Measurements from ENCODE around the gene KLF6. TPM values are rescaled to one million over a fixed set of nuclear protein-coding genes. Genes with fewer than 3 reads are reported as not detected.

The KLF6 gene
- total RNA-seq, 2 experiments from 2014 or later, result 19.2 to 43.0 TPM

- TF ChIP-seq CTCF (conservative IDR thresholded peaks at IDR 0.05; ENCODE audit: low read length) (no peak), EZH2phosphoT487 (IDR thresholded peaks at IDR 0.05; ENCODE audit: borderline replicate concordance, low read depth, low read length) (no peak)
- ChIA-PET POLR2A (interaction anchor here (1.1 kb wide), 1 partner anchor 20 kb away, joined by 3 read pairs; no protein-coding TSS in a partner anchor), CTCF (ENCODE audit: unreplicated experiment) (interaction anchor here (0.6 kb wide), 1 partner anchor 164 kb away, joined by 3 read pairs; no protein-coding TSS in a partner anchor)
- intact Hi-C loops (cut with micrococcal nuclease; ENCODE audit: unreplicated experiment), result no loop called here
- H3K79me2 ChIP-seq (ENCODE audit: insufficient read depth, low read depth, low read length), result no peaks in the 10 kb centered on the region
- H3K9me3 ChIP-seq (ENCODE audit: low read length), result no peaks in the 10 kb centered on the region
- no peak overlapping the region for H3K4me2 ChIP-seq (ENCODE audit: low read length)
- no peak overlapping the region for H3K4me3 ChIP-seq (ENCODE audit: low read depth, low read length, poor library complexity, severe bottlenecking)
- H3K9me2 ChIP-seq (ENCODE audit: insufficient read depth, low read length), result no peaks in the 10 kb centered on the region
- no TSS peak for BruUV-seq (replicated peaks)
- H4K20me1 ChIP-seq (ENCODE audit: insufficient read depth, low read length), result no peaks in the 10 kb centered on the region
- DNase-seq (ENCODE audit: low spot score), result no peak
- no peak overlapping the region for H2AFZ ChIP-seq (ENCODE audit: low read length)
- no peak overlapping the region for H3K27ac ChIP-seq (ENCODE audit: low read depth, low read length, poor library complexity, severe bottlenecking)
- no peaks in the 10 kb centered on the region for H3K36me3 ChIP-seq (ENCODE audit: insufficient read depth, low read length)
- H3K4me1 ChIP-seq (ENCODE audit: insufficient read depth, low read length, poor library complexity, severe bottlenecking), result peaks cover 11% of the 10 kb centered on the region
Observed at GRCh38 chr10:3830946-3831345, 45.9 kb upstream of the KLF6 start.

- Histone ChIP-seq H3K4me2 (ENCODE audit: low read length) (peak overlapping the region; percentile 56), H3K4me3 (ENCODE audit: low read depth, low read length, poor library complexity, severe bottlenecking) (peak overlapping the region; percentile 36), H2AFZ (ENCODE audit: low read length) (peak overlapping the region; percentile 98), H3K36me3 (ENCODE audit: insufficient read depth, low read length) (no peaks in the 10 kb centered on the region), H3K9me3 (ENCODE audit: low read length) (no peaks in the 10 kb centered on the region), H4K20me1 (ENCODE audit: insufficient read depth, low read length) (no peaks in the 10 kb centered on the region), H3K27ac (ENCODE audit: low read depth, low read length, poor library complexity, severe bottlenecking) (no peak overlapping the region), H3K79me2 (ENCODE audit: insufficient read depth, low read depth, low read length) (no peaks in the 10 kb centered on the region), H3K4me1 (ENCODE audit: insufficient read depth, low read length, poor library complexity, severe bottlenecking) (peaks cover 11% of the 10 kb centered on the region), H3K9me2 (ENCODE audit: insufficient read depth, low read length) (no peaks in the 10 kb centered on the region)
- POLR2A ChIA-PET, result interaction anchor here (0.7 to 1.2 kb wide), 7 partner anchors 13 to 139 kb away, joined by 3 to 9 read pairs (median 3); no protein-coding TSS in a partner anchor
- intact Hi-C loops (cut with micrococcal nuclease; ENCODE audit: unreplicated experiment), result no loop called here
- CTCF ChIA-PET (ENCODE audit: unreplicated experiment), result no interaction called here
- TF ChIP-seq EZH2phosphoT487 (IDR thresholded peaks at IDR 0.05; ENCODE audit: borderline replicate concordance, low read depth, low read length) (no peak), CTCF (conservative IDR thresholded peaks at IDR 0.05; ENCODE audit: low read length) (no peak)
- BruUV-seq (replicated peaks), result no TSS peak
- DNase-seq (ENCODE audit: low spot score), result no peak
Observed at GRCh38 chr10:3829156-3830050, 44.4 kb upstream of the KLF6 start.
